A673 (cell line): ENCODE results near the gene KMT2B.

ENCODE experiments used
- CTCF ChIP-seq: fragments of 300-800, 200-600 bp; sonication (generic); conservative IDR thresholded peaks from 2 replicates; pipeline ENCODE4 v1.5.1; 2017; ENCODE audit warnings: low read depth, mild to moderate bottlenecking, antibody characterized with exemption, low read length, moderate library complexity, mixed read lengths
- EZH2 ChIP-seq: fragments of 200-600 bp; sonication (generic); IDR thresholded peaks from 2 replicates; pipeline ENCODE4 v1.6.1; 2017; ENCODE audit warnings: borderline replicate concordance, low read depth, mild to moderate bottlenecking, mixed read lengths, antibody characterized with exemption, low read length; ENCODE audit not compliant: poor library complexity, severe bottlenecking

GRCh38 chr19:35740108-35740422 lies 22.3 kb downstream of the KMT2B start:
- TF ChIP-seq CTCF, result no peak
- no peak for TF ChIP-seq EZH2
